AG10803 (cell line): ENCODE data around the gene RNU2-63P.

Source experiments
- DNase-seq: peaks from one replicate; pipeline ENCODE4 v3.0.0; 2010; ENCODE audit warnings: low read depth
- H3K4me3 ChIP-seq: 2 replicates; pipeline ENCODE4 v1.5.1; 2011; ENCODE audit warnings: mild to moderate bottlenecking, low read length, control low read depth
- TF ChIP-seq, protein P1 (sequence below): conservative IDR thresholded peaks from 2 replicates; pipeline ENCODE4 v1.5.1; 2011; ENCODE audit warnings: mild to moderate bottlenecking, low read length, control low read depth, inconsistent platforms

Gene RNU2-63P

GRCh38 chr2:88016960-88017779 is 823 bp upstream of the RNU2-63P start:
- no peak for DNase-seq
- TF ChIP-seq, protein P1, sequence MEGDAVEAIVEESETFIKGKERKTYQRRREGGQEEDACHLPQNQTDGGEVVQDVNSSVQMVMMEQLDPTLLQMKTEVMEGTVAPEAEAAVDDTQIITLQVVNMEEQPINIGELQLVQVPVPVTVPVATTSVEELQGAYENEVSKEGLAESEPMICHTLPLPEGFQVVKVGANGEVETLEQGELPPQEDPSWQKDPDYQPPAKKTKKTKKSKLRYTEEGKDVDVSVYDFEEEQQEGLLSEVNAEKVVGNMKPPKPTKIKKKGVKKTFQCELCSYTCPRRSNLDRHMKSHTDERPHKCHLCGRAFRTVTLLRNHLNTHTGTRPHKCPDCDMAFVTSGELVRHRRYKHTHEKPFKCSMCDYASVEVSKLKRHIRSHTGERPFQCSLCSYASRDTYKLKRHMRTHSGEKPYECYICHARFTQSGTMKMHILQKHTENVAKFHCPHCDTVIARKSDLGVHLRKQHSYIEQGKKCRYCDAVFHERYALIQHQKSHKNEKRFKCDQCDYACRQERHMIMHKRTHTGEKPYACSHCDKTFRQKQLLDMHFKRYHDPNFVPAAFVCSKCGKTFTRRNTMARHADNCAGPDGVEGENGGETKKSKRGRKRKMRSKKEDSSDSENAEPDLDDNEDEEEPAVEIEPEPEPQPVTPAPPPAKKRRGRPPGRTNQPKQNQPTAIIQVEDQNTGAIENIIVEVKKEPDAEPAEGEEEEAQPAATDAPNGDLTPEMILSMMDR, result no peak
- H3K4me3 ChIP-seq, result peak overlapping the region; percentile 53

- TF ChIP-seq, protein P1, result no peak
- no peak for DNase-seq
- H3K4me3 ChIP-seq, result no peak overlapping the region
These were observed 5.3 kb downstream of the RNU2-63P start for GRCh38 chr2:88011011-88011410.

DNA sequence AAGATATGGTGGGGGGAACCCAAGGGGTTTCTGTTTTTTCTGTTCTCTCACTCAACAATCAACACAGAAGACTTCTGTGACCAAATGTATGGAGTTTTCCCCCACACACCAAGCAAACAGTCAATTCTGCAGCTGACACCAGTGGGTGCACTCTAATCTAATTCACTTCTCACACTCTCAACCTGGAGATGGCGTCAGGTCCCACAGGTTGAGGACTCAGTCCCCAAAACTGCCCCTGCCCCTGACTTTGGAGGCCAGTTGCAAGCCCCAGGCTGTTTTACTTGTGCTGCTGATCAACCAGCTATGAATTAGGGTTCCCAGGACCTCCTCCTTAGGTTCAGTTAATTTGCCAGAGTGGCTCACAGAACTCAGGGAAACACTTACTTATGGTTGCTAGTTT is 6.2 kb downstream of the RNU2-63P start:
- TF ChIP-seq, protein P1, result no peak
- no peak overlapping the region for H3K4me3 ChIP-seq
- DNase-seq, result no peak

- no peak overlapping the region for H3K4me3 ChIP-seq
- TF ChIP-seq, protein P1, result no peak
- no peak for DNase-seq
These were observed 9.4 kb downstream of the RNU2-63P start for GRCh38 chr2:88006912-88007439.

DNA sequence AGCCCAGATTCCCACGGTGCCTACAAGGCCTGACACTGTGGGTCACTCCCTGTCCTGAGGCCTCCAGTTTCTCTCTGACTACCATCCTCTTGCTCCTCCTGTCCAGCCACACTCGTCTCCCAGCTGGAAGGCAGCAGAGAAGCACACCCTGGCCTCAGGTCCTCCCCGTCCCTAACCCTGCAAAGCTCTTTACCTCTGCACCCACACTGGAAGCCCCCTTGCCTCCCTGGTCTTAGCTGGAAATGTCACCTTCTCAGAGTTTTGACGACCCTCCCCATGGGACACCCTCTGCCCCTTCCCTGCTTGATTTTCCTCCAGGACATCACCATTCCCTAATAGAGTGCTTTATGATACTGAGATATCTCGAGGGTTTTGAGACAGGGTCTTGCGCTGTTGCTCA is 10.6 kb downstream of the RNU2-63P start:
- no peak overlapping the region for H3K4me3 ChIP-seq
- TF ChIP-seq, protein P1, result no peak
- no peak for DNase-seq

GRCh38 chr2:88003074-88003755 is 13.1 kb downstream of the RNU2-63P start:
- DNase-seq, result no peak

More at GRCh38 chr2:88003074-88003755, 13.1 kb downstream of the RNU2-63P start:
- no peak overlapping the region for H3K4me3 ChIP-seq
- TF ChIP-seq, protein P1, result no peak
